Esophagus squamous epithelium (tissue), 5 donors: Measurements from ENCODE around the gene USP53. TPM values are rescaled to one million over a fixed set of nuclear protein-coding genes. Genes with fewer than 3 reads are reported as not detected.

Source experiments
- DNase-seq: peaks from one replicate; lab custom pipeline; 2025; lab: John Stamatoyannopoulos, UW
- H3K27ac ChIP-seq, 4 donors: fragments of 200-600 bp; sonication (generic); one replicate each; pipeline ENCODE4 v1.5.1; 2016 to 2019; ENCODE audit warnings: mild to moderate bottlenecking in 1 of 4
- H3K27me3 ChIP-seq, 4 donors: fragments of 200-600 bp; sonication (generic); 1 replicate in 3 of 4; 2 replicates in 1 of 4; pipeline versions ENCODE4 v1.5.1 to v1.6.0; 2017 to 2021; ENCODE audit warnings: antibody characterized with exemption in 1 of 4
- H3K36me3 ChIP-seq, 3 donors: fragments of 200-600 bp; sonication (generic); one replicate each; pipeline ENCODE4 v1.5.1; 2016 to 2019
- H3K4me1 ChIP-seq, 3 donors: fragments of 200-600 bp; sonication (generic); one replicate each; pipeline ENCODE4 v1.5.1; 2017 to 2019
- H3K4me3 ChIP-seq, 4 donors: fragments of 200-600 bp; sonication (generic); 1 replicate in 3 of 4; 2 replicates in 1 of 4; pipeline ENCODE4 v1.5.1; 2016 to 2019; ENCODE audit warnings: mild to moderate bottlenecking in 2 of 4, moderate library complexity in 1 of 4
- H3K9me3 ChIP-seq, 3 donors: fragments of 200-600 bp; sonication (generic); one replicate each; pipeline ENCODE4 v1.5.1; 2016 to 2019
- POLR2A ChIP-seq, 4 donors: fragments of 450-650 bp; IDR thresholded peaks; one replicate each; pipeline ENCODE4 v1.6.1; 2017; ENCODE audit warnings: antibody characterized with exemption in 4 of 4, mild to moderate bottlenecking in 4 of 4, moderate library complexity in 3 of 4
- WGBS, 2 donors: methylation state at CpG; one replicate each; pipeline ENCODE4 v1.1.5; 2018; 5-methylcytosine and 5-hydroxymethylcytosine counted together
- intact Hi-C: fragments of 100-400 bp; cut with DNase I; formaldehyde crosslinking; loops from one replicate; pipeline ENCODE4 v1.15.0; 2022
- total RNA-seq, 4 donors: library from RNA; depleted of rRNA; stranded (reverse); fragments of >200 nt; gene quantifications; one replicate each; pipeline ENCODE4 v1.1.0, GENCODE V29; 2016
- TF ChIP-seq, protein P1 (sequence below), 6 experiments: fragments of 450-650 bp in 4 of 6; fragments of 200-600 bp in 2 of 6; sonication (generic) in 2 of 6; IDR thresholded peaks; one replicate each; pipeline ENCODE4 v1.5.1; 2016 to 2019; ENCODE audit warnings: antibody characterized with exemption in 6 of 6, mild to moderate bottlenecking in 4 of 6, moderate library complexity in 4 of 6
- donor health status: DM: yes; HTN: yes; CAD: no.

The USP53 gene
- total RNA-seq, 4 donors from 2014 or later = 21.9 to 71.5 (median 29.9) TPM

DNA sequence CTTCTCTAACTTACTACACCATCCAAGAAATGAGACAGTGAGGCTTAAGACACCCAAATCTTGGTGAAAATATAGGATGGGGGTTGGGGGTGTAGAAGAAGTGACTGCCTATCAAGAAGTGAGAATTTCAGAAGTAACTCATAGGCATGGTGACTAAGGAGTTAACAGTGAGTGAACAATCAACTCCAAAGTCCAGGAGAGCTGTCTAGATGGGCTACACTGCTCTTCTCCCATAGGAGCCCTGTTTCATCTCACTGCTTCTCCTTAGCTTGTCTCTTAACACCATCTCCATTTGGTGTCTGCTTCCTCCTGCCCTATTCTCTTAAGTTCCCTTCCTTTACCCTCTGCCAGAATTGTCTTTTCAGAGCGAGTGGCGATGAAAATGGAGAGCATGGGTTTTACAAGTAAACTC, 86.8 kb downstream of the USP53 start:
- H3K9me3 ChIP-seq = no peaks in the 10 kb centered on the region
- H3K36me3 ChIP-seq = peaks cover 0 to 38% (median 0%) of the 10 kb centered on the region in 3 donors
- peaks cover 0 to 70% (median 24%) of the 10 kb centered on the region in 3 donors for H3K4me1 ChIP-seq
- H3K4me3 ChIP-seq = peak overlapping the region; percentile 69 to 89 (median 73)
- no peak for TF ChIP-seq POLR2A (IDR thresholded peaks at IDR 0.05)
- TF ChIP-seq, protein P1, sequence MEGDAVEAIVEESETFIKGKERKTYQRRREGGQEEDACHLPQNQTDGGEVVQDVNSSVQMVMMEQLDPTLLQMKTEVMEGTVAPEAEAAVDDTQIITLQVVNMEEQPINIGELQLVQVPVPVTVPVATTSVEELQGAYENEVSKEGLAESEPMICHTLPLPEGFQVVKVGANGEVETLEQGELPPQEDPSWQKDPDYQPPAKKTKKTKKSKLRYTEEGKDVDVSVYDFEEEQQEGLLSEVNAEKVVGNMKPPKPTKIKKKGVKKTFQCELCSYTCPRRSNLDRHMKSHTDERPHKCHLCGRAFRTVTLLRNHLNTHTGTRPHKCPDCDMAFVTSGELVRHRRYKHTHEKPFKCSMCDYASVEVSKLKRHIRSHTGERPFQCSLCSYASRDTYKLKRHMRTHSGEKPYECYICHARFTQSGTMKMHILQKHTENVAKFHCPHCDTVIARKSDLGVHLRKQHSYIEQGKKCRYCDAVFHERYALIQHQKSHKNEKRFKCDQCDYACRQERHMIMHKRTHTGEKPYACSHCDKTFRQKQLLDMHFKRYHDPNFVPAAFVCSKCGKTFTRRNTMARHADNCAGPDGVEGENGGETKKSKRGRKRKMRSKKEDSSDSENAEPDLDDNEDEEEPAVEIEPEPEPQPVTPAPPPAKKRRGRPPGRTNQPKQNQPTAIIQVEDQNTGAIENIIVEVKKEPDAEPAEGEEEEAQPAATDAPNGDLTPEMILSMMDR (IDR thresholded peaks at IDR 0.05) = no peak
- WGBS, 2 donors = 0% methylated on average over 2 of the region's 2 CpGs
- H3K27me3 ChIP-seq = no peaks in the 10 kb centered on the region
- DNase-seq = no peak
- intact Hi-C loops = loop anchor here (10.0 kb wide), 1 partner anchor 314 kb away; no protein-coding TSS in a partner anchor
- peak overlapping the region; percentile 94 to 99 (median 96) for H3K27ac ChIP-seq

DNA sequence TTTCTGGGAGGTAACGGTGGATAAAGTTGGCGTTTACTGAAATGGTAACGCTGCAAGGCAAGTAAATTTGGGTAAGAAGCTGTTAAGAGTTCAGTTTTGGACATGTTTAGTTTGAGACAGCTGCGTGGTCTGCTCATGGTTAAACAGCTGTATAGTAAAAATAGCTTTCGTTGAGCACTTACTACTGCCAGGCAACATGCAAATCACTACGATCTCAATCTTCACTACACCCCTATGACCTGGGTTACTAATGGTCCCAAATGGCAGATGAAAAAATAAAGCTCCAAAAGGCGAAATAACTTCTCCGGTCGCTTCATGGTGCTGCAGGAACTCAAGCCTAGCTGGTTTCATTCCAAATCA, 87.2 kb downstream of the USP53 start:
- Histone ChIP-seq H3K9me3 (no peaks in the 10 kb centered on the region), H3K27ac (peak overlapping the region; percentile 94 to 99 (median 96)), H3K36me3 (peaks cover 0 to 35% (median 0%) of the 10 kb centered on the region in 3 donors), H3K4me3 (peak overlapping the region; percentile 69 to 89 (median 73)), H3K4me1 (peaks cover 0 to 74% (median 24%) of the 10 kb centered on the region in 3 donors), H3K27me3 (no peaks in the 10 kb centered on the region)
- no peak for DNase-seq
- TF ChIP-seq, protein P1 (IDR thresholded peaks at IDR 0.05) = no peak
- TF ChIP-seq POLR2A (IDR thresholded peaks at IDR 0.05) = no peak
- intact Hi-C loops = loop anchor here (10.0 kb wide), 1 partner anchor 315 kb away; no protein-coding TSS in a partner anchor
- WGBS, 2 donors = 0 to 1% methylated on average over 9 of the region's 9 CpGs

DNA sequence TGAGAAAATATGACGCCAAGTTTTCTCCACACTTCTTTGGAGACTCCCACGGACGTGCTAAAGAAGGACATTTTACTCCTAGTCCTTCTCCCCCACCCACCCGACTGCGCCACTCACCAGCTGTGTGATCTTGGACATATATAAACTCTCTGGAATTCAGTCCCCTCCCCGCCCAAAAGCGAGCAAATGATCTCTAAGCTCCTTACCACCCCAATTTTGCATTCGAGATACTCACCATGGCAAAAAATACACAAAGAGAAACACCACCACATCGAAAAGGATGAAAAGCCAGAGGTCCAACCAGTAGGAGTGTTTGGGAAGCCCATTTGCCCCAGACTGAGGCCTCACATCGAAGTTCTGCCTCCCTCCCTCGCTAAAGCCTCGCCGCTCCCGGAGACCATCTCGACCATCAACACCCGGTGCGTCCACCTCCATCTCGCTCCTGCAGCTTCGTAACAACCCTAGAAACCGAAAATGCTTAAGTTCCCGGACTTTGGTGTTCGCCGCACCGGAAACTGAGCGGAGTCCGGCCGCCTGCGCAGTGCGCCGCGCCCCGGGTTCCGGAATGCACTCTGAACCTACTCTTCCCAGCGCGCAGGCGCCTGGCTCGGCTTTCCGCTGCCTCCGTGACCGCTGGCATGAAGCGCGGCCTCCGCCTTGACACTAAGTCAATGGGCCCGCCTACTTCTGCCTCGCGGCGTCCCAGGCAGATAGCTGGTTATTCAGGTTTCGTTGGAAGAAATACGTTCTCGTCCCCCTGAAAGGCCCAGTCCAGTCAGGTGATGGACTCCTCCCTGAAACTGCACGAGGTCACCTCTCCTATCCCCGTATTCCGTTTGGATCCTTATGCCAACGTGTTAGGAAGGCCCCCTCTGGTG, 87.8 kb downstream of the USP53 start:
- peak in 3 of 4 donors; percentile 79 to 93 (median 86) for TF ChIP-seq POLR2A (IDR thresholded peaks at IDR 0.05)
- TF ChIP-seq, protein P1 (IDR thresholded peaks at IDR 0.05) = peak in 3 of 6 experiments; percentile 4 to 31 (median 11)
- H3K36me3 ChIP-seq = peaks cover 0 to 28% (median 0%) of the 10 kb centered on the region in 3 donors
- DNase-seq = no peak
- intact Hi-C loops = no loop called here
- peaks cover 0 to 74% (median 24%) of the 10 kb centered on the region in 3 donors for H3K4me1 ChIP-seq
- peak overlapping the region; percentile 94 to 99 (median 96) for H3K27ac ChIP-seq
- peak overlapping the region; percentile 69 to 89 (median 73) for H3K4me3 ChIP-seq
- no peaks in the 10 kb centered on the region for H3K27me3 ChIP-seq
- no peaks in the 10 kb centered on the region for H3K9me3 ChIP-seq
- 0 to 1% methylated on average over 15 to 42 of the region's 54 CpGs for WGBS, 2 donors

DNA sequence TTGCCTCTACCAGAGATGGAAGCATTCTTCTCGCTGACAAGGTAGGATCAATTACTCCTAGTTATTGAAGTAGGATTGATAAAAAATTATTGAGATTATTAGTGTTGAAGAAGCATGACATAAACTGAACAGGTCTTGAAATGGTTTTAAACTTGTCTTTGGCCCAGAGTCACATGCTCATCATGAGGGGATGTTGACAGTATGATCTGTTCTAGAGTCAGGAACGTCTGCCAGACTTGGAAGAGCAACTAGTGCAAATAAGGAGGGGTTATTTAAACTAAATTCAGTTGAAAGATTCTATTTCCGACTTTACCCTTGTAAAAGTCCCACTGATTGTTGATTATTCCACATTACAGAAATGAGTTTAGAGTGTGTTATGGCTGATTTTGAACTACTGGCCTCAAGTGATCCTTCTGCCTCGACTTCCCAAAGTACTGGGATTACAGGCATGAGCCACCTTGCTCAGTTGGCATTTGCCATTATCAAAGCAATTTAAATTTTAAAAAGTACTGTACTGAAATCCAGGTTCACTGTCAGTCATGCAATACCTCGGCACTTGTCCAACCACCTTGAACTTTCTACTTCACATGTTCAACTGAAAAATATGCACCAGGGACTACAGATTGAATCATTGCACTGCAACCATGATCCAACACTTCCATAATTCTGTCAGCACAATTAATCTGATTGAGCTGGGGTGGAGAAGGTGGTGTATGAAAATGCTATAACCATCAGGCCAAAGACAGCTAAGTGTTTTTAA, 89.7 kb downstream of the USP53 start:
- Histone ChIP-seq H3K27ac (peak overlapping the region in 2 of 4 donors; percentile 94 to 99), H3K4me3 (no peak overlapping the region), H3K4me1 (peaks cover 0 to 64% (median 23%) of the 10 kb centered on the region in 3 donors), H3K9me3 (no peaks in the 10 kb centered on the region), H3K27me3 (no peaks in the 10 kb centered on the region), H3K36me3 (peaks cover 0 to 9% (median 0%) of the 10 kb centered on the region in 3 donors)
- intact Hi-C loops = no loop called here
- no peak for DNase-seq
- 72 to 74% methylated on average over 5 of the region's 5 CpGs for WGBS, 2 donors
- TF ChIP-seq, protein P1 (IDR thresholded peaks at IDR 0.05) = no peak
- no peak for TF ChIP-seq POLR2A (IDR thresholded peaks at IDR 0.05)
